HG03045 (cell line): ENCODE measurements around the gene MPRIP.

Source experiments
- ATAC-seq: cut with Tn5 transposase; IDR thresholded peaks from one replicate; pipeline ENCODE4 v1.9.1; 2021; ENCODE audit warnings: mild to moderate bottlenecking, moderate library complexity; ENCODE audit not compliant: unreplicated experiment

Gene MPRIP

DNA sequence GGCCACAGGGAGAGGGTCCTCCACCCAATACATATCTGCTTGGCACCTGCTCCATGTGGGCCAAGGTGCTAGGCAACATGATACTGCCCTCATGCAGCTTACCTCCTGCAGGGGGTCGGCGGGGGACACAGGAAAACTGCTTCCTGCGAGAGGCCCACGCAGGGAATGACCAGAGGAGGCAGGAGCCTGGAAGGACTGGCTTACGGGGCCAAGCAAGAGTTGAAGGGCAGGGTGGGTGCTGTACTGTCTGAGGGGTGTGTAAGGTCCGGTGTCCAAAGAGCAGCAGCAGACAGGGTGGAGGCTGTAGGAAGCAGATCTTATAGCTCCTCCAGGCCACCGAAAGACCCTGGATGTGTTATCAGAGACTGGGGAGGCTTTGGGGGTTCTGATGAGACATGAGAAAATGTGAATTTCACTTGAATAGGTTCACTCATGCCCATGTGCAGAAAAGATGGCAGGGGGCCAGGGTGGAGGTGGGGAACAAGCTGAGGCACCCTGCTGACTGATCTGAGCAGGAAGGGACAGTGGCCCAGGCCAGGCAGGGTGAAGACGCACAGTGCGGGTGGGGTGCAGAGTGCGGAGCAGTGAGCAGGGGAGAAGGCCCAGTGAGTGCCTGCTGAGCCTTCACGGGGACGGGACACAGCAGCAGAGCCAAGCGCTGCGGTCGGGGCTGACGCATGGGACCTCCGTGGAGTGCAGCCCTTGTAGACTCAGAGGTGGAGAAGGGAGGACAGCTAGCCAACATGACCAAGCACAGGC lies 186.4 kb downstream of the MPRIP start:
- ATAC-seq = no peak

DNA sequence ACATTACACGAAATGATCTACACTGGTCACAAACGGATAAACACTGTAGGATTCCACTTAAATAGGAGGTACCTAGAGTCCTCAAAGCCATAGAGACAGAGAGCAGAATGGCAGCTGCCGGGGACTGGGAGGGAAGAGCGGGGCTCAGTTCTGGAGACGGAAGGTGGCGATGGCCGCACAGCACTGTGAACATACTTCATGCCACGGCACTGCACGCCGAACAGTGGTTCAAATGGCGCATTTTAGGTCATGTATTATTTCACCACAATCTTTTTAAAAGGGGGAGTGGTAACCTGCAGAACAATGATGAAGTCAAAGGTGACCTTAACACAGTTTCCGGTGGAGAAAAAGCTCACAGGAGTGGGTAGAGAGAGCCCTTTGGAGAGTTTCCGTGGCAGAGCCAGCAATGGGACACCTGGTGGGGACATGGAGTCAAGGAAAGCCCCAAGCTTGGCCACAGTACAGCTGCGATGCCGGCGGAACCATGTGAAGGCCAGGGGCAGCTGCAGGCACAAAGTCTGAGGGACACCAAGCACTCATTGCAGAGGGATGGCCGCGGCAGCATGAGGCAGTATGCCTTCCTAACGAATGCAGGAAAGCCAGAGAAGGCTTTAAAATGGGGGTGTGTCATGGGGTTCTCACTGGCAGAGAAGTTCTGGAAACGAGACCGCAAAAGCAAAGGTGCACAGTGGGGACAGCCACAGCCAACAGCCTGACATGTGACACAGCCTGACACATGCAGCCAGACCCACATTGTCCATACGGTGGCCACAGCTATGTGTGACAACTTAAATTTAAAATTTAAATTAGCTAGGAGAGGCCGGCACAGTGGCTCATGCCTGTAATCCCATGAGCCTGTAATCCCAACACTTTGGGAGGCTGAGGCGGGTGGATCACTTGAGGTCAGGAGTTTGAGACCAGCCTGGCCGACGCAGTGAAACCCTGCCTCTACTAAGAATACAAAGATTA lies 187.4 kb downstream of the MPRIP start:
- ATAC-seq = no peak

DNA sequence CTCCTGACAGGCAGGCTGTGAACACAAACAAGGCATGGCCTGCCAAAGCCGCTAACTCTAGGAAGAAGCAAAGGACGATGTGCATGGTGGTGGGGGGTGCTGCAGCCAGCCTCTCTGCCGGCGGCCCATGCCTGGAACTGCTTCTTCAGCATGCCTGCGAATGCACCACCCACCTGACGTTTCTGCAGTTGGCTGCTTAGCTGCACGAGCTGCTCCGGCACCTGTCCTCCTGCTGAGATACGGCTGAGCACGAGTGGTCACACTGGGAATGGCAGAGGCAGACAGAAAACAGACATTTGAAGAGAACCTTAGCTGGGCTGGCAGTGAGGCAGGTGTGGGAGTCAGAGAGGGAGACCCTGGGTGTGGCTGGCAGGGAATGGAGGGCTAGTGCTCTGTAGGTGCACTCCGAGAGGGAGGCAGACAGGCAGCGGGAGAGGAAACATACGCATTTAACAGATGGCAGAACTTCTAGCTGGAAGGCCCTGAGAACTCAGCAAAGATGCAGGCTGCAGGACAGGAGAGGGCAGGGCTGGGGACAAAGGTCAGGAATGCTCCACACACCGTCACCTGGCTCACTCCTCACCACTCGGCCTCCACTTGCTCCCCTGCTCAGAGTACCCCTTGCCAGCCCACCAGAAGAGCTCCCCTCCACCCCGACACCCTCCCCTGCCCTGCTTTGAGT lies 189.5 kb downstream of the MPRIP start:
- ATAC-seq = no peak

DNA sequence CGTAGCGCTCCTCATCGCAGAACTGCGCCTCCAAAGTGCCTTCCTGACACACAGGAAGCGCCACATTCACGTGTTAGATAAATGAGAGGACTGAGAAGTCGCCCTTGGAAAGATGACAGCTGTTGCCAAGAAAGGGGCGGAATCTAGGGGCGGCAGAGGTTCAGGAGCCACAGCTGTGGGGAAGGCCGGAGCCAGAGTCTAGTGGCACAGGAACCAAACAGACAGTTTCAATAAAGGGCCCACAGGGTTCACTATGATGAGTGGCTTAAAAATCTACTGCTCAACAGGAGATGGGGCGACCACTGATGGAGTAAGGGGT lies 190.0 kb downstream of the MPRIP start:
- no peak for ATAC-seq

DNA sequence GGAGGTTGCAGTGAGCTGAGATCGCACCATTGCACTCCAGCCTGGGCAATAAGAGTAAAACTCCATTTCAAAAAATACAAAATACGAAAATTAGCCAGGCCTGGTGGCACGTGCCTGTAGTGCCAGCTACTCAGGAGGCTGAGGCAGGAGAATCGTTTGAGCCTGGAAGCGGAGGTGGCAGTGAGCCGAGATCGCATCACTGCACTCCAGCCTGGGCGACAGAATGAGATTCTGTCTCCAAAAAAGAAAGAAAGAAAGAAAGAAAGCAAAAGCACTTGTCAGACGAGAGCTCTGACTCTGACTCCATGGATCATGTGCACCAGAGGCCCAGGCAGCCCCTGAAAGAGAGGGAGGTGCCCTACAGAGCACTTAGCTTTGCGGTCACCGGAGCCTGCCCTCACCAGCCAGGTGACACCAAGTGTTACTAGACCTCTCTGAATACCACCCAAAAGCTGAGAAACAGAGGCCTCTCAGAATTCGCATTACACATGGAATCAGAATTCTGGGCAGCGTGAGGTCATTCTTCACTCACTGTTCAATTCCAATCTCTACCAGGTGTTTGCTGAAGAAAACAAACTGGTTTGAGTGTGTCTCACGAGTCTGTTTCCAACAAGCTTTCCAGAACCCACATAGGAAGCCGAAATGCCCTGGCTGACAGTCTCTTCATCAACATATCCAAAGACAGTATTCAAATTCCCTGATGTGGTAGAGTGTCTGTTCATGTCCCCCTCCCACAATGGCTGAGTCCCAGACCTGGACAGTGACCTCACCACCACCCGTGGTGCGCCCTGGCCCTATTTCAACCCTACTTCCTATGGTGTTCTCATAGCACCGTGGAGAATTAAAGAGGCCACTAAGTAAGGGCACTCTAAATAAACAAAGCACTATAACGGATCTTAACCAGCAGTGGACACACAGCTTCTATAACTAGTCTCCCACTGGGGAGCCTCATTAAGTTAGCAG lies 193.2 kb downstream of the MPRIP start:
- no peak for ATAC-seq

DNA sequence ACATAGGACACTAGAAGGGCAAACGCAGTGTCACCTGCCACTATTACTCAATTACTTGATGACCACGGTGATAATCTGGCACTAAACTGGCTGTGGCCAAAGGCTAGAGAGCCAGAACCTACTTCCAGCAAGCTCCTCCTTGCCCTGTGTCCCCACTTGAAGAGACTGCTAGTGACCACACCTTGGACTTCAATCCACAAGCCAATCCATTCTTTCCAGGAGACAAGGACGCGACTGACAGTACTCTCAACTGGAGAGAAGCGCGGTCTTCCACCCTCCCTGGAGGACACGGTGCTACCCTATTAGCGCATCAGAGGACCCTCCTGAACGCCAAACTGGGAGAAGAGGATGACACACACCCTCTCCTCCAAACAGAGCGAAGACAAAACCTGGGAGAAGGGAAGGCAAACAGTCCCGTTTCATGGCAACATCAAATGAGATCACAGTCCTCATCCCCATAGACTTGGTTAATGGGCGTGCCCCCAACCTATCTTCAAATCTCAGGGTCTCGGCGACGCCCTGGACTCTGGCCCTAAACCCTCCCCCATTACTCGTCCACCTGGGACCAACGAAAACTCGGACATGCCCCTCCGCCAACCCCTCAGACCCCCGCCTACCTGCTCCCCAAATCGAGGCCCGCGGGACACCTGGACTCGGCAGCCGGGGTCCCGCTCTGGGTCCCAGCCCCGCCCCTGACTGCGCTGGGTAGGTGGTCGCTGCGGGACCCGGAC lies 194.2 kb downstream of the MPRIP start:
- peak; percentile 18 for ATAC-seq

DNA sequence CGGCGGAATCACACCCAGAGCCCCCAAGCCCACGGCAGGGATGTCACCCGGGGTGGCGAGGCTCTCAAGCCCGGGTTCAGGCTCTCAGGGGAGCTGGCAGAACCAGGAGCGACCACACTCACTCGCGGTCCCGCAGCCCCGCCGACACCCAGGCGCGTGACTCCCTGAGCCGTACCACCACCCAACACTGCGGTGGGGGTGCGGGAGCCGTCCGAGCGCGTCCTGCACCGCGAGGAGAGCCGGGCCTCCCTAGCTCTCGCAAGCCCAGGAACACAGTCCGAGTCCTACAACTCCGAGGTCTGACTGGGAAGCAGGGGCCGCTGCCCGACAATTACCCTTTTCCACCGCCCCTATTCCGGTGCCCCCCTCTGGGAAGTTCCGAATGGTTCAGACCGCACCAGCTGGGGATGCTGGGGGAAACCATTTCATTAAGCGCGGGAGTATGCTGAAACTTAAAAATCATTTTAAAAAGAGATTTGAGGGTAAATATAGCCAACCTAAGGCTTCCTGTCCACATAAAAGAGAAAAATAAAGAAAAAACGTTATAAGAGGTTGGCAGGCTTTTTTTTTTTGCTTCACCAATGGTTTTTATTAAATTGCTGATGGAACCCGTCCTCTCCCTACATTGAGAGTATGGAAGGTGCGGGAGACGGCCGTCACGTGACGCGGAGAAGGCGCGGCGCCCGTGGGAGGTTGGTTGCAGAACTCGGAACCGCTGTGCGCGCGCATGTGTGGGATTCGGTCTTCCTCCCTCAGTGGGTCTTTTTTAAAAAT lies 195.0 kb downstream of the MPRIP start, which contains the start of gene FLCN:
Gene FLCN, minus strand, starts transcription at position 143 of the 774 bp plus-strand sequence. CDS start 9,031 bp downstream, outside the sequence.
- ATAC-seq = peak; percentile 73

DNA sequence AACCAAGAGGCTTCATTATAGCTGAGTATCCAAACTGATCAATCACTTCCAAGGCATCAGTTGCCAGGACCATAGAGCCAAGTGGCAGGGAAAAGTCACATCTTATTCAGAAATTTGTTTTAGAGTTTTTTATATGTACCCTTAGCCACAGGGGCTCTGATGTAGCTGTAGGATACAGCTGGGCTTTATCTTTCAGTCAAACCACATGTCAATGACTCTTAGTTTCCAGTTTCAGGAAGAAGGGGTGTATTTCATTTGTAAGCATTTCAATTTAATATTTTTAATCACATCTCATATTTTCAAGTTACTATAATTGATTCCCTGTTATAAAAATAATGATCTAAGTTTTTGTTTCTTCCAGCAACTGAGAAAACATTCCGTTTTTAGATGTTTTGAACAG lies 197.6 kb downstream of the MPRIP start:
- ATAC-seq = no peak

DNA sequence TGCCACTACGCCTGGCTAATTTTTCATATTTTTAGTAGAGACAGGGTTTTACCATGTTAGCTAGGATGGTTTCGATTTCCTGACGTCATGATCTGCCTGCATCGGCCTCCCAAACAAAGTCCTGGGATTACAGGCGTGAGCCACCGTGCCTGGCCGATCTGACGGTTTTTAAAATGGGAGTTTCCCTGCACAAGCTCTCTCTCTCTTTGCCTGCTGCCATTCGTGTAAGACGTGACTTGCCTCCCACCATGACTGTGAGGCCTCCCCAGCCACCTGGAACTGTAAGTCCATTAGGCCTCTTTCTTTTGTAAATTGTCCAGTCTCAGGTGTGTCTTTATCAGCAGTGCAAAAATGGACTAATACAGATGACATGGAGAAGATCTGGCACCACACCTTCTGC lies 199.4 kb downstream of the MPRIP start:
- no peak for ATAC-seq

DNA sequence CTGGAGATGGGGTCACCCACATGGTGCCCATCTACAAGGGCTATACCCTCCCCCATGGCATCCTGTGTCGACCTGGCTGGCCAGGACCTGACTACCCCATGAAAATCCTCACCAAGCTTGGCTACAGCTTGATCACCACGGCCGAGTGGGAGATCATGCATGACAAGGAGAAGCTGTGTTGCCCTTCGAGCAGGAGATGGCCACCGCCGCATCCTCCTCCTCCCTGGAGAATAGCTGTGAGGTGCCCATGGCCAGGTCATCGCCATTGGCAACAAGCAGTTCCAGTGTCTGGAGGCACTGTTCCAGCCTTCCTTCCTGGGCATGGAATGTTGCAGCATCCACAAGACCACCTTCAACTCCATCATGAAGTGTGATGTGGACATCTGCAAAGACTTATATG lies 200.0 kb downstream of the MPRIP start:
- ATAC-seq = no peak
